GM19455 (cell line): ENCODE results near the gene ADPRH.

Source experiments
- ATAC-seq: cut with Tn5 transposase; IDR thresholded peaks from one replicate; pipeline ENCODE4 v1.9.1; 2021; ENCODE audit not compliant: unreplicated experiment

The ADPRH gene

GRCh38 chr3:119595639-119596334, 16.5 kb downstream of the ADPRH start:
- no peak for ATAC-seq

GRCh38 chr3:119596398-119596797, 17.1 kb downstream of the ADPRH start:
- ATAC-seq = no peak

- ATAC-seq = no peak
Observed at GRCh38 chr3:119597548-119598288, 18.4 kb downstream of the ADPRH start, which contains the start of gene PLA1A. Gene PLA1A (plus strand): TSS chr3:119597885. CDS start chr3:119597914, 29 bp downstream.

GRCh38 chr3:119598410-119599098, 19.3 kb downstream of the ADPRH start:
- no peak for ATAC-seq

- ATAC-seq = no peak
Observed at GRCh38 chr3:119599558-119600174, 20.4 kb downstream of the ADPRH start.

GRCh38 chr3:119600732-119601131, 21.4 kb downstream of the ADPRH start:
- peak; percentile 75 for ATAC-seq

GRCh38 chr3:119601154-119601553, 21.9 kb downstream of the ADPRH start:
- ATAC-seq = peak; percentile 14

GRCh38 chr3:119602676-119603075, 23.4 kb downstream of the ADPRH start:
- no peak for ATAC-seq

- ATAC-seq = no peak
Observed at GRCh38 chr3:119604878-119605277, 25.6 kb downstream of the ADPRH start.

GRCh38 chr3:119608405-119609000, 29.2 kb downstream of the ADPRH start:
- no peak for ATAC-seq

- ATAC-seq = no peak
Observed at GRCh38 chr3:119609301-119609700, 30.0 kb downstream of the ADPRH start.

GRCh38 chr3:119611664-119612063, 32.4 kb downstream of the ADPRH start:
- no peak for ATAC-seq

GRCh38 chr3:119613201-119613600, 33.9 kb downstream of the ADPRH start:
- no peak for ATAC-seq

- ATAC-seq = no peak
Observed at GRCh38 chr3:119613872-119614271, 34.6 kb downstream of the ADPRH start.

GRCh38 chr3:119616056-119616455, 36.8 kb downstream of the ADPRH start:
- no peak for ATAC-seq

GRCh38 chr3:119619094-119619493, 39.8 kb downstream of the ADPRH start:
- no peak for ATAC-seq

- ATAC-seq = no peak
Observed at GRCh38 chr3:119620899-119621298, 41.6 kb downstream of the ADPRH start.

- no peak for ATAC-seq
Observed at GRCh38 chr3:119624002-119624720, 44.9 kb downstream of the ADPRH start.

GRCh38 chr3:119625451-119626153, 46.3 kb downstream of the ADPRH start:
- ATAC-seq = no peak

- ATAC-seq = no peak
Observed at GRCh38 chr3:119626196-119626595, 46.9 kb downstream of the ADPRH start.
